ENCODE measurements around the gene CAB39. TPM values are rescaled to one million over a fixed set of nuclear protein-coding genes. Genes with fewer than 3 reads are reported as not detected.
"Not testable (repeated sequence)": the region's sequence is repeated elsewhere in the genome, so short reads cannot be mapped to it uniquely, and the experiment has no call there.

The CAB39 gene
- total RNA-seq, 2 donors from 2014 or later, result 87.8 to 121 TPM

- Histone ChIP-seq H3K9me3 (no peaks in the 10 kb centered on the region), H3K27ac (no peak overlapping the region), H3K9ac (ENCODE audit: low read depth in 2 of 2, low read length in 2 of 2) (no peak overlapping the region), H3K4me3 (no peak overlapping the region), H3K27me3 (no peaks in the 10 kb centered on the region), H3K36me3 (no peaks in the 10 kb centered on the region), H3K4me1 (peaks cover 13% of the 10 kb centered on the region)
- intact Hi-C loops (cut with DNase I), result no loop called here
- no peak for TF ChIP-seq CTCF (IDR thresholded peaks at IDR 0.05)
- no peak for DNase-seq
These were observed 9.7 kb downstream of the CAB39 start for GRCh38 chr2:230722207-230722885.

GRCh38 chr2:230723363-230723762 is 10.7 kb downstream of the CAB39 start:
- H3K4me1 ChIP-seq, result peaks cover 4% of the 10 kb centered on the region
- H3K27ac ChIP-seq, result no peak overlapping the region
- intact Hi-C loops (cut with DNase I), result no loop called here
- no peaks in the 10 kb centered on the region for H3K36me3 ChIP-seq
- no peak for TF ChIP-seq CTCF (IDR thresholded peaks at IDR 0.05)
- no peaks in the 10 kb centered on the region for H3K27me3 ChIP-seq
- H3K9ac ChIP-seq (ENCODE audit: low read depth in 2 of 2, low read length in 2 of 2), result no peak overlapping the region
- no peaks in the 10 kb centered on the region for H3K9me3 ChIP-seq
- no peak overlapping the region for H3K4me3 ChIP-seq
- no peak for DNase-seq

- H3K27me3 ChIP-seq; H3K36me3 ChIP-seq; H3K4me3 ChIP-seq; H3K9ac ChIP-seq (ENCODE audit: low read depth in 2 of 2, low read length in 2 of 2); H3K4me1 ChIP-seq; DNase-seq; intact Hi-C loops (cut with DNase I); H3K9me3 ChIP-seq; H3K27ac ChIP-seq: not testable (repeated sequence)
These were observed 12.3 kb downstream of the CAB39 start for GRCh38 chr2:230724957-230725356.

GRCh38 chr2:230731512-230731911 is 18.9 kb downstream of the CAB39 start:
- Histone ChIP-seq H3K27ac (no peak overlapping the region), H3K36me3 (no peaks in the 10 kb centered on the region), H3K9me3 (no peaks in the 10 kb centered on the region), H3K27me3 (no peaks in the 10 kb centered on the region), H3K4me3 (no peak overlapping the region), H3K4me1 (peaks cover 11% of the 10 kb centered on the region), H3K9ac (ENCODE audit: low read depth in 2 of 2, low read length in 2 of 2) (no peak overlapping the region)
- no peak for TF ChIP-seq CTCF (IDR thresholded peaks at IDR 0.05)
- intact Hi-C loops (cut with DNase I), result no loop called here
- DNase-seq, result no peak

GRCh38 chr2:230732914-230733401 is 20.3 kb downstream of the CAB39 start:
- intact Hi-C loops (cut with DNase I), result no loop called here
- no peak overlapping the region for H3K27ac ChIP-seq
- DNase-seq, result no peak
- H3K9me3 ChIP-seq, result no peaks in the 10 kb centered on the region
- H3K36me3 ChIP-seq, result no peaks in the 10 kb centered on the region
- H3K27me3 ChIP-seq, result no peaks in the 10 kb centered on the region
- TF ChIP-seq CTCF (IDR thresholded peaks at IDR 0.05), result no peak
- H3K4me1 ChIP-seq, result peaks cover 11% of the 10 kb centered on the region
- H3K4me3 ChIP-seq, result no peak overlapping the region
- no peak overlapping the region for H3K9ac ChIP-seq (ENCODE audit: low read depth in 2 of 2, low read length in 2 of 2)

All from colonic mucosa (tissue), 4 donors.